OCI-LY7 (cell line): ENCODE data around the gene MAGEC3. TPM values are rescaled to one million over a fixed set of nuclear protein-coding genes. Genes with fewer than 3 reads are reported as not detected.

ENCODE experiments used
- BruUV-seq: library from RNA; stranded (reverse); fragments of 400-500 nt; replicated peaks from 2 replicates; lab custom pipeline; 2021; lab: Mats Ljungman, UMichigan
- CTCF ChIA-PET: fragments of 300-600 bp; sonication (Branson Sonifier 250); formaldehyde crosslinking; loops from one replicate; lab custom pipeline; 2022; ENCODE audit warnings: antibody characterized with exemption; ENCODE audit not compliant: unreplicated experiment; lab: Charles Lee
- POLR2A ChIA-PET: fragments of 300-600 bp; sonication (Branson Sonifier 250); formaldehyde crosslinking; loops from one replicate; lab custom pipeline; 2022; ENCODE audit warnings: antibody characterized with exemption; lab: Charles Lee
- DNase-seq: peaks from one replicate; pipeline ENCODE4 v3.0.0-alpha.2; 2015; ENCODE audit warnings: low spot score
- H2AFZ ChIP-seq: fragments of 200-600 bp; sonication (generic), shearing (Covaris generic); 2 replicates; pipeline ENCODE4 v1.6.1; 2014; ENCODE audit warnings: mild to moderate bottlenecking, antibody characterized with exemption, low read length, moderate library complexity
- H3K27ac ChIP-seq: fragments of 200-600 bp; sonication (generic); 2 replicates; pipeline ENCODE4 v1.5.1; 2014; ENCODE audit warnings: mixed run types, low read depth, mild to moderate bottlenecking, moderate library complexity, low read length, inconsistent platforms; ENCODE audit not compliant: poor library complexity, severe bottlenecking
- H3K36me3 ChIP-seq: fragments of 200-600 bp; sonication (generic); 2 replicates; pipeline ENCODE4 v1.6.1; 2014; ENCODE audit warnings: mild to moderate bottlenecking, antibody characterized with exemption, low read length, moderate library complexity, mixed read lengths; ENCODE audit not compliant: insufficient read depth
- H3K4me1 ChIP-seq: fragments of 200-600 bp; sonication (generic); 2 replicates; pipeline ENCODE4 v1.5.1; 2014; ENCODE audit warnings: mild to moderate bottlenecking, low read length; ENCODE audit not compliant: insufficient read depth, poor library complexity, severe bottlenecking
- H3K4me2 ChIP-seq: fragments of 200-600 bp; sonication (generic); 2 replicates; pipeline ENCODE4 v1.6.1; 2014; ENCODE audit warnings: mild to moderate bottlenecking, low read length
- H3K4me3 ChIP-seq: fragments of 200-600 bp; sonication (generic); 2 replicates; pipeline ENCODE4 v1.5.1; 2014; ENCODE audit warnings: mild to moderate bottlenecking, low read depth, low read length; ENCODE audit not compliant: poor library complexity, severe bottlenecking
- H3K79me2 ChIP-seq: fragments of 200-600 bp; sonication (generic); 2 replicates; pipeline ENCODE4 v1.6.1; 2016; ENCODE audit warnings: low read depth, mild to moderate bottlenecking, low read length, moderate library complexity, mixed read lengths; ENCODE audit not compliant: insufficient read depth
- H3K9me2 ChIP-seq: fragments of 200-600 bp; sonication (generic); 2 replicates; pipeline ENCODE4 v1.6.1; 2016; ENCODE audit warnings: mild to moderate bottlenecking, low read length, mixed read lengths; ENCODE audit not compliant: insufficient read depth
- H3K9me3 ChIP-seq: fragments of 200-600 bp; sonication (generic); 2 replicates; pipeline ENCODE4 v1.6.1; 2014; ENCODE audit warnings: mild to moderate bottlenecking, mixed run types, low read length, mixed read lengths
- H4K20me1 ChIP-seq: fragments of 200-600 bp; sonication (generic); 2 replicates; pipeline ENCODE4 v1.6.1; 2014; ENCODE audit warnings: mild to moderate bottlenecking, antibody characterized with exemption, low read length, moderate library complexity, mixed read lengths; ENCODE audit not compliant: insufficient read depth
- CTCF ChIP-seq: fragments of 200-600 bp; sonication (generic); conservative IDR thresholded peaks from 2 replicates; pipeline ENCODE4 v1.5.1; 2014; ENCODE audit warnings: mild to moderate bottlenecking, antibody characterized with exemption, low read length, moderate library complexity, mixed read lengths
- EZH2phosphoT487 ChIP-seq: fragments of 200-600 bp; sonication (generic); IDR thresholded peaks from 2 replicates; pipeline ENCODE4 v1.6.1; 2018; ENCODE audit warnings: low read depth, borderline replicate concordance, mild to moderate bottlenecking, mixed run types, antibody characterized with exemption, low read length, moderate library complexity, mixed read lengths
- intact Hi-C: fragments of 100-400 bp; cut with micrococcal nuclease; formaldehyde crosslinking; loops from one replicate; pipeline ENCODE4 v1.10.0; 2022; ENCODE audit not compliant: unreplicated experiment
- total RNA-seq, 2 experiments: library from RNA; depleted of rRNA in 1 of 2; stranded (reverse); fragments of >200 nt in 1 of 2; shearing (Covaris generic) in 1 of 2; gene quantifications; 2 replicates each; pipeline ENCODE4 v1.2.3, GENCODE V29; 2014 to 2022

MAGEC3 gene
- total RNA-seq, 2 experiments from 2014 or later, result not detected

- Histone ChIP-seq H2AFZ (no peak overlapping the region), H3K4me2 (no peak overlapping the region), H3K36me3 (no peaks in the 10 kb centered on the region), H3K79me2 (no peaks in the 10 kb centered on the region), H4K20me1 (no peaks in the 10 kb centered on the region), H3K9me2 (no peaks in the 10 kb centered on the region), H3K4me3 (no peak overlapping the region), H3K9me3 (no peaks in the 10 kb centered on the region), H3K4me1 (no peaks in the 10 kb centered on the region), H3K27ac (no peak overlapping the region)
- ChIA-PET POLR2A (no interaction called here), CTCF (interaction anchor here (0.5 kb wide), 1 partner anchor 1407 kb away, joined by 3 read pairs; no protein-coding TSS in a partner anchor)
- TF ChIP-seq EZH2phosphoT487 (no peak), CTCF (no peak)
- intact Hi-C loops, result no loop called here
- no peak for DNase-seq
- no TSS peak for BruUV-seq
These were observed 56.6 kb downstream of the MAGEC3 start for GRCh38 chrX:141894733-141895132.

- no peak for DNase-seq
- TF ChIP-seq EZH2phosphoT487 (no peak), CTCF (no peak)
- Histone ChIP-seq H3K36me3 (no peaks in the 10 kb centered on the region), H3K79me2 (no peaks in the 10 kb centered on the region), H3K9me2 (no peaks in the 10 kb centered on the region), H3K4me2 (no peak overlapping the region), H3K4me1 (no peaks in the 10 kb centered on the region), H3K4me3 (no peak overlapping the region), H3K27ac (no peak overlapping the region), H3K9me3 (no peaks in the 10 kb centered on the region), H2AFZ (no peak overlapping the region), H4K20me1 (no peaks in the 10 kb centered on the region)
- intact Hi-C loops, result no loop called here
- ChIA-PET CTCF (no interaction called here), POLR2A (no interaction called here)
- BruUV-seq, result no TSS peak
These were observed 59.6 kb downstream of the MAGEC3 start for GRCh38 chrX:141897690-141898089.

- Histone ChIP-seq H3K4me2 (no peak overlapping the region), H3K36me3 (no peaks in the 10 kb centered on the region), H3K27ac (no peak overlapping the region), H3K4me1 (no peaks in the 10 kb centered on the region), H3K79me2 (no peaks in the 10 kb centered on the region), H3K9me3 (no peaks in the 10 kb centered on the region), H4K20me1 (no peaks in the 10 kb centered on the region), H3K4me3 (no peak overlapping the region), H3K9me2 (no peaks in the 10 kb centered on the region), H2AFZ (no peak overlapping the region)
- DNase-seq, result no peak
- intact Hi-C loops, result no loop called here
- ChIA-PET CTCF (no interaction called here), POLR2A (no interaction called here)
- TF ChIP-seq CTCF, result no peak
- no TSS peak for BruUV-seq
These were observed 64.2 kb downstream of the MAGEC3 start for GRCh38 chrX:141902366-141902765.
